ENCODE data around the gene RAB27A.

RAB27A gene

GRCh38 chr15:55220606-55221005 lies 69.0 kb downstream of the RAB27A start:
- Histone ChIP-seq H3K4me1 (ENCODE audit: control insufficient read depth, insufficient read depth, low read length) (no peaks in the 10 kb centered on the region), H3K36me3 (ENCODE audit: control insufficient read depth in 2 of 2, insufficient read depth in 1 of 2, low read length in 2 of 2) (no peaks in the 10 kb centered on the region), H3K27ac (ENCODE audit: extremely low read depth, low read depth, low read length) (no peak overlapping the region), H3K4me3 (ENCODE audit: low read depth, low read length) (no peak overlapping the region), H3K9me3 (ENCODE audit: control insufficient read depth, insufficient read depth, low read depth, low read length) (no peaks in the 10 kb centered on the region)
- POLR2A ChIA-PET: no interaction called here
- TF ChIP-seq ZSCAN18 (tag by site-specific recombination; IDR thresholded peaks at IDR 0.05): no peak
- TF ChIP-seq TSHZ1 (tag by site-specific recombination; IDR thresholded peaks at IDR 0.05; ENCODE audit: borderline replicate concordance): no peak
- TF ChIP-seq ZNF645 (tag by site-specific recombination; IDR thresholded peaks at IDR 0.05): no peak
- TF ChIP-seq ZNF560 (tag by site-specific recombination; IDR thresholded peaks at IDR 0.05; ENCODE audit: borderline replicate concordance): no peak
- CTCF ChIA-PET: no interaction called here

- ChIA-PET CTCF (interaction anchor here (0.6 to 3.9 kb wide), 9 partner anchors 10 to 221 kb away, joined by 3 to 40 read pairs (median 4); partner anchors contain the start of gene RSL24D1), POLR2A (no interaction called here)
- no peak overlapping the region for H3K4me3 ChIP-seq (ENCODE audit: low read depth, low read length)
- H3K9me3 ChIP-seq (ENCODE audit: control insufficient read depth, insufficient read depth, low read depth, low read length): no peaks in the 10 kb centered on the region
- H3K36me3 ChIP-seq (ENCODE audit: control insufficient read depth in 2 of 2, insufficient read depth in 1 of 2, low read length in 2 of 2): no peaks in the 10 kb centered on the region
- no peaks in the 10 kb centered on the region for H3K4me1 ChIP-seq (ENCODE audit: control insufficient read depth, insufficient read depth, low read length)
- H3K27ac ChIP-seq (ENCODE audit: extremely low read depth, low read depth, low read length): no peak overlapping the region
- TF ChIP-seq ZNF707 (tag by site-specific recombination; IDR thresholded peaks at IDR 0.05) (no peak), SP3 (tag by site-specific recombination; IDR thresholded peaks at IDR 0.05) (no peak), ZNF549 (tag by site-specific recombination; IDR thresholded peaks at IDR 0.05) (no peak), ZNF16 (tag by site-specific recombination; IDR thresholded peaks at IDR 0.05; ENCODE audit: low read depth) (no peak), ZNF768 (tag by site-specific recombination; IDR thresholded peaks at IDR 0.05) (no peak), ZBTB10 (tag by site-specific recombination; IDR thresholded peaks at IDR 0.05) (no peak), ZNF830 (tag by site-specific recombination; IDR thresholded peaks at IDR 0.05; ENCODE audit: low read depth) (no peak), MYNN (tag by site-specific recombination; IDR thresholded peaks at IDR 0.05; ENCODE audit: borderline replicate concordance) (no peak), ZSCAN5A (tag by site-specific recombination; IDR thresholded peaks at IDR 0.05) (no peak), BCL11B (tag by site-specific recombination; IDR thresholded peaks at IDR 0.05; ENCODE audit: low read depth) (no peak), INSM2 (tag by site-specific recombination; IDR thresholded peaks at IDR 0.05) (no peak), ZNF692 (tag by site-specific recombination; IDR thresholded peaks at IDR 0.05) (no peak), ZNF639 (tag by site-specific recombination; IDR thresholded peaks at IDR 0.05) (no peak), ZBTB48 (tag by site-specific recombination; IDR thresholded peaks at IDR 0.05) (no peak), ZNF202 (tag by site-specific recombination; IDR thresholded peaks at IDR 0.05; ENCODE audit: borderline replicate concordance) (no peak)
Observed at GRCh38 chr15:55218056-55218455, 71.6 kb downstream of the RAB27A start.
